Activated naive CD8-positive, alpha-beta T cell (primary cell): Measurements from ENCODE around the gene IKZF2.

Experiments
- H3K27ac Mint-ChIP-seq: one replicate; pipeline ENCODE4 v1.8.0; 2021; ENCODE audit warnings: mixed read lengths
- H3K27me3 Mint-ChIP-seq: one replicate; pipeline ENCODE4 v1.8.0; 2021; ENCODE audit warnings: mixed read lengths
- H3K36me3 Mint-ChIP-seq: one replicate; pipeline ENCODE4 v1.8.0; 2021; ENCODE audit warnings: mixed read lengths
- H3K4me1 Mint-ChIP-seq: one replicate; pipeline ENCODE4 v1.8.0; 2021; ENCODE audit warnings: low read depth, mixed read lengths
- H3K4me3 Mint-ChIP-seq: one replicate; pipeline ENCODE4 v1.8.0; 2021; ENCODE audit warnings: mild to moderate bottlenecking, mixed read lengths
- H3K9me3 Mint-ChIP-seq: one replicate; pipeline ENCODE4 v1.8.0; 2021; ENCODE audit warnings: low read depth, mixed read lengths

Gene IKZF2

DNA sequence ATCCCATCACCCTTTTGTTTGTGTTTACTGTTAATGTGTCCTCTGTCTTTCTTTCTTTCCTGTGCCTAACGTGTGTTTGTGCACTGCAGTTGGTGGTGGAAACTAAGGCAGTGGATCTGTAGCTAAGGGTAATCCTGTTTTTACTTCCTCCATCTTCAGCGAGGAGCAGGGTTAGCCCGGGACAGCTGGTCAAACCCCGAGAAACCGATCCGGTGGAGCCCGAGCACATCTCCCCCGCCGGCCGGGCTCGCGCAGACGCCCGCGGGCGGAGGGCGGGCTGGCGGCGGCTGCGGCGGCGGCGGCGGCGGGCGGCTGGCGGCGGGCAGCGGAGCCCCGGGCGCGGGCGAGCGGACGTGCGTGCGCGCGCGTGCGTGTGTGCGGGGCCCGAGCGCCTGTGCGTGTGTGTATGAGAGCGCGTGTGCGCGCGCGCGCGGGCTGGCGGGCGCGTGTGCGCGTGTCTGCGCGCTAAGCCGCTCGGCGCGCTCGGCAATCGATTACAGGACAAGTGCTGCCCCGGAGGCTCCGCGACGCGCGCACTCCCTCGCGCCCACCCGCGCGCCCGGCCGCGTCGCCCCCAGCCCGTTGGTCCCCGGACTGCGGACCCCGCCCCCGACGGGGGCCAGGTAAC lies at the start of gene IKZF2:
TSS of gene IKZF2 (minus strand) at position 176 of the 628 bp plus-strand sequence. CDS start 2,983 bp downstream, outside the sequence.
- peaks cover 17% of the 10 kb centered on the region for H3K27me3 Mint-ChIP-seq
- peaks cover 46% of the 10 kb centered on the region for H3K4me1 Mint-ChIP-seq
- H3K27ac Mint-ChIP-seq = peak within 1 kb of the TSS; percentile 88
- peak within 1 kb of the TSS; percentile 95 for H3K4me3 Mint-ChIP-seq
- no peaks in the 10 kb centered on the region for H3K36me3 Mint-ChIP-seq
- H3K9me3 Mint-ChIP-seq = no peaks in the 10 kb centered on the region

DNA sequence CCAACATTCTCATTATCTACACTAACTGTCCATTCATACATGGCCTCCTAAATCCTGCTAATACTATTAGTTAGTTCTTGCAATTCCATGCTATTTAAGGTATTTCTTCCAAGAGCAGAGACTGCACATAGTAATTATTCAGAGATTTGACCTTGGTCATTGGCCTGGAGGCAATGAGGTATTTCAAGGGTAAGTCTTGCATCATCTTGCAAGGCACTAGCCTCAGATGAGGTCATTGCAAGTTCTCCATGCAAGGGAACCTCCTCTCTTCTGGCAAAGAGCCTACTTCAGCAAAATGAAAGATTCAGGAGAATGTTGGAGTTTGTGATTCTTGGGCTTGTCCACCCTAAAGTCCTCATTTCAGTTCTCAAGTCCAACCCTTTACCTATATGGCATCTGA lies 48.5 kb upstream of the IKZF2 start:
- Mint-ChIP-seq H3K27ac (no peak overlapping the region), H3K27me3 (no peaks in the 10 kb centered on the region), H3K9me3 (peaks cover 3% of the 10 kb centered on the region), H3K36me3 (no peaks in the 10 kb centered on the region), H3K4me3 (no peak overlapping the region), H3K4me1 (no peaks in the 10 kb centered on the region)

- no peaks in the 10 kb centered on the region for H3K27me3 Mint-ChIP-seq
- no peaks in the 10 kb centered on the region for H3K4me1 Mint-ChIP-seq
- H3K27ac Mint-ChIP-seq = no peak overlapping the region
- H3K9me3 Mint-ChIP-seq = no peaks in the 10 kb centered on the region
- no peak overlapping the region for H3K4me3 Mint-ChIP-seq
- no peaks in the 10 kb centered on the region for H3K36me3 Mint-ChIP-seq
These were observed 37.8 kb upstream of the IKZF2 start for GRCh38 chr2:213189001-213189899.

GRCh38 chr2:213188533-213188867 lies 37.1 kb upstream of the IKZF2 start:
- Mint-ChIP-seq H3K36me3 (no peaks in the 10 kb centered on the region), H3K27ac (no peak overlapping the region), H3K4me1 (no peaks in the 10 kb centered on the region), H3K9me3 (no peaks in the 10 kb centered on the region), H3K27me3 (no peaks in the 10 kb centered on the region), H3K4me3 (no peak overlapping the region)

GRCh38 chr2:213187833-213188532 lies 36.6 kb upstream of the IKZF2 start:
- Mint-ChIP-seq H3K27me3 (no peaks in the 10 kb centered on the region), H3K4me3 (no peak overlapping the region), H3K4me1 (no peaks in the 10 kb centered on the region), H3K9me3 (no peaks in the 10 kb centered on the region), H3K36me3 (no peaks in the 10 kb centered on the region), H3K27ac (no peak overlapping the region)

DNA sequence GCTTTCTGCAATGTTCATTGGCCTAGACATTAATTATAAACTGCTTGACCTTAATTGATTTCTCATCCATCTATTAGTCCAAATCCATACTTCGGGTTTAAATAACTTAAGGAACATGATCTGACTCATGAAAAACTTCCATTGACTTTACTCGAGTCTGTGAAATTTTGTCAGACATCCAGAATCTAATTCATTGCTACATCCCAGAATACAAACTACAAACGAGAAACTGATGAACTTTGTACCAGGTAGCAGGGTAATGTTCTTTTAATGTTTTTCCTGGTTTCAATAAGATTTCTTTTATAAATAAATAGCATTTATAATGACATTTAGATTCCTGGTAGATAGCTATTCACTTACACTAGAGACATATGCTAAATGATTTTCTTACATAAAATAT lies 36.0 kb upstream of the IKZF2 start:
- Mint-ChIP-seq H3K4me3 (no peak overlapping the region), H3K27me3 (no peaks in the 10 kb centered on the region), H3K27ac (no peak overlapping the region), H3K36me3 (no peaks in the 10 kb centered on the region), H3K9me3 (no peaks in the 10 kb centered on the region), H3K4me1 (no peaks in the 10 kb centered on the region)

DNA sequence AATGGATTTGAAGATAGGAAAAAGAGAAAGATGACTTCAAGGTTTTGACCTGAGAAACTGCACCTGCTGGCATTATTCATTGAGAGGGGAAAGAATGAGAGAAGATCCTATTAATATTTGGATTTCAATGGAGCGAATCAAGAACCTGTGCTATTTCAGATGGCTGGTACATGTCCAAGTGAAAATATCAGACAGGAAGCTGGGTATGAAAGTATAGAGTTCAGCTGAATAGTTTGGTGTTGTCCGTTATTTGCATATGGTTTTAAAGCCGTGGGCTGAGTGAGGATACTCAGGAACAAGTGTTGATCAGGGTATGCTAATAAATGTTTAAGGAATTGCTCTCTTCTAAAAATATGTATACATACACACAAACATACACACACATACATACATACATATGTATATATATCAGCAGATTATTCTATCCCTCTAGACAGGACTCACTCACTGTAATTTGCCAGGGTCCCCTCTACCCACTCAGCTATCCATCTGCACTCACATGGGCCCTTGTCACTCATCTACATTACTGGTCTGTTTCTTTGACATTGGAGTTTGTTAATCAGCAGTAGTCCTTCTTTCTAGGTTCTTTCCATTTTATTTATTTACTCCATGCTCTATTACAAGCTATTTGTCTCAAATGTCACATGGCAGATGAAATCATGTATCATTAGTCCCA lies 33.9 kb upstream of the IKZF2 start:
- Mint-ChIP-seq H3K27ac (no peak overlapping the region), H3K4me3 (no peak overlapping the region), H3K4me1 (no peaks in the 10 kb centered on the region), H3K9me3 (no peaks in the 10 kb centered on the region), H3K36me3 (no peaks in the 10 kb centered on the region), H3K27me3 (no peaks in the 10 kb centered on the region)

DNA sequence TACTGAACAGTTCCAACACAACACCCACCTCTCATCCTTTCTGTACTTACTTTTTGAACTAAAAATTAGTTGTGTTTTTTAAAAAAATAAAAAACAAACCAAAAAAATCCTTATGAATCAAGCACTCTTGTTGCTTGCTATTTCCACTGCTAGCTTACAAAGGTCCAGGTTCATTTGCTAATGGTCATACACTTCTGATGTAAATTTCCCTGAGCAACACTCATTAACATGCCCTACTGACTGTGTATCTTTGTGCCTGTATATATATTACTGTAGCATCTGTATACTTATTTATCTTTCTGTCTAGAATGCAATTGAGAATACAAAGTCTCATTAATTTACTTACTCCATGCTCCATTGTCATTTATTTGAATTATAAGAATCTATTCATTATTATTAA lies 30.3 kb upstream of the IKZF2 start:
- no peak overlapping the region for H3K4me3 Mint-ChIP-seq
- H3K4me1 Mint-ChIP-seq = no peaks in the 10 kb centered on the region
- H3K36me3 Mint-ChIP-seq = no peaks in the 10 kb centered on the region
- H3K27me3 Mint-ChIP-seq = no peaks in the 10 kb centered on the region
- no peaks in the 10 kb centered on the region for H3K9me3 Mint-ChIP-seq
- H3K27ac Mint-ChIP-seq = no peak overlapping the region

GRCh38 chr2:213177679-213178078 lies 26.3 kb upstream of the IKZF2 start:
- H3K9me3 Mint-ChIP-seq = no peaks in the 10 kb centered on the region
- H3K27ac Mint-ChIP-seq = no peak overlapping the region
- no peaks in the 10 kb centered on the region for H3K27me3 Mint-ChIP-seq
- H3K4me1 Mint-ChIP-seq = no peaks in the 10 kb centered on the region
- no peak overlapping the region for H3K4me3 Mint-ChIP-seq
- H3K36me3 Mint-ChIP-seq = no peaks in the 10 kb centered on the region

DNA sequence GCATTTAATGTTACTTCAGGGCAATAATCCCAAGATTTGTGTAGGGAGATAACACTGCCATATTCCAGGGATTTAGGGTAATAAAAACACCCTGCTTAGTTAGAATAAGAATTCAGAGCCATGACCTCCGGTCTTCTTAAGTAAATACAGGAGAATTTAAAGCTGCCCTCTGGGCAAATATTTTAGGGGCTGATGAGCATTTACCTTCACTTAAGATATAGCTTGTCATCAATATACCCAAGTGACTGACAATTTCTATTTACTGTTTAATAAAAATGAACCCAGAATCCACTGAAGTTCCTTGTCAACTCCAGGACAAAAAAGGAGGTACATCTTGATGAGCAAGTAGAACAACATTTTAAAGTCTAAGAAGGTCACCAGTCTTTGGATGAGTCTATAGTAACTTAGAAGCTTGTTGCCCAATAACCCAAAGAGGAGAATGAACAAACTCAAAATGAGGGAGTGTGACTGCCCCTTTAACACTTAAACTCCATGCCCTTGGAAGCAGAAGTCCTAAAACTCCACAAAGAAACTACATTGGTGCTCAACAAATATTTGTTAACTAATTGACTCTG lies 24.3 kb upstream of the IKZF2 start:
- H3K27ac Mint-ChIP-seq = no peak overlapping the region
- no peaks in the 10 kb centered on the region for H3K36me3 Mint-ChIP-seq
- no peaks in the 10 kb centered on the region for H3K9me3 Mint-ChIP-seq

DNA sequence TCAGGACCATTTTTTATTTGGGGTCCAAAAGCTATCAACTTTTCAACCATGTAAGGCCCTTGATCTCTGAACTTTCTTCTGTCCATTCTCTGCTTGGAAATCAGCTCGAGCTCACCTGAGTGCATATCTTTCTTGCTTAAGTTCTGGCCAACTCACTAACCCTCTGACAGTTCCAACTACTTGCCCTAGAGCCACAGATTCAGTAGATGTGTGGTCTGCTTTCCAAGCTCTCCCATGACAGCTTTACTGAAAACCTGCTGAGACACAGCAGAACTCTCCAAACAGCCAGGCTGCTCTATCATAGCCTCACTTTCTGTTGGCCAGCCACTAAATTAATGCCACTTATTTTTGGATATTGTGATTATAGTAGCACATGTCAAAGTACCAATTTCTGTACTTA lies 21.2 kb upstream of the IKZF2 start:
- H3K9me3 Mint-ChIP-seq = no peaks in the 10 kb centered on the region
- H3K4me3 Mint-ChIP-seq = no peak overlapping the region
- no peaks in the 10 kb centered on the region for H3K36me3 Mint-ChIP-seq
- no peaks in the 10 kb centered on the region for H3K4me1 Mint-ChIP-seq
- H3K27me3 Mint-ChIP-seq = no peaks in the 10 kb centered on the region
- no peak overlapping the region for H3K27ac Mint-ChIP-seq

More for the DNA sequence above, 24.3 kb upstream of the IKZF2 start:
- Mint-ChIP-seq H3K4me1 (no peaks in the 10 kb centered on the region), H3K27me3 (no peaks in the 10 kb centered on the region), H3K4me3 (no peak overlapping the region)

DNA sequence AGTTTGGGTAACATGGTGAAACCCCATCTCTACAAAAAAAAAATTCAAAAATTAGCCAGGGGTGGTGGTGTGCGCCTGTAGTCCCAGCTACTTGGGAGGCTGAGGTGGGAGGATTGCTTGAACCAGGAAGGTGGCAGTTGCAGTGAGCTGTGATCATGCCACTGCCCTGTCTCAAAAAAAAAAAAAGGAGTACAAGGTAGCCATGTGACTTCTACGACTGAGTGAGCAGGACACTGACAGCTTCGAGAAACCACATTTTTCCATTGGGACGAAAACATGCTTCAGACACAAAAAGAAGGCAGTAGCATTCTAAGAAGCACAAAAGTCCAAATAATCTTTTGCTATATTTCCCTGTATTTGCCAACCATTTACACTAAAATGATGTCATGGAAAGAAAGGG lies 19.7 kb upstream of the IKZF2 start:
- Mint-ChIP-seq H3K4me3 (no peak overlapping the region), H3K4me1 (no peaks in the 10 kb centered on the region), H3K27me3 (no peaks in the 10 kb centered on the region), H3K9me3 (no peaks in the 10 kb centered on the region), H3K27ac (no peak overlapping the region), H3K36me3 (no peaks in the 10 kb centered on the region)

DNA sequence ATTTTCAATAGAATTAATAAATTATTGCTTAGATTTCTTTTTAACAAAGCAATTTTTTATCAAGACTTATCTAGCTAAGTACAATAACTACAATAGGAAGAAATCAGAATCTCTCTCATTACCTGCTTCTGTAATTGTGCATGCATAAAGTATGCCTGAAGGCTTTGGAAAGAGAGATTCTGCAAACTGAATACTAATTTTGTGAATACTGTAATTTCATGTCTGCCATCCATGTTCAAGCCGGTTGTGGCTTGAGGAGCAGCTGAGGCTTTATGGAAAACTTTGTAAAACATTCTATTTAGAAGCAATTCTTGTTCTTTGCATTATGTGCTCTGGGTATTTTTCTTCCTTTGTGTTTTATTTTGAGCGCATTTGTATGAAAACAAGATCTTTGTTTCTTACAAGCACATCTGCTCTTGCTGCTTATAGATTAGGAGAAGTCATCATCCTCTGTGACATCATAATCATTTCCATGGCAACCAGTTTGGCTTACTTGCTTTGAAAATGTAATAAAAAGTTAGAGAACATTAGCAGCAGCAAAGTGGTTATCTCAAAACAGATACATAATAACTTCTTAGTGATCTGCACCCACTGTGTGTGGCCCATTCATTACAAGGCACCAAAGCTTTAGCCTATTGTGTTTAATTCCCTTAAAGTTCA lies 16.0 kb upstream of the IKZF2 start:
- Mint-ChIP-seq H3K27ac (no peak overlapping the region), H3K4me1 (no peaks in the 10 kb centered on the region), H3K9me3 (no peaks in the 10 kb centered on the region), H3K4me3 (no peak overlapping the region), H3K27me3 (no peaks in the 10 kb centered on the region), H3K36me3 (no peaks in the 10 kb centered on the region)

DNA sequence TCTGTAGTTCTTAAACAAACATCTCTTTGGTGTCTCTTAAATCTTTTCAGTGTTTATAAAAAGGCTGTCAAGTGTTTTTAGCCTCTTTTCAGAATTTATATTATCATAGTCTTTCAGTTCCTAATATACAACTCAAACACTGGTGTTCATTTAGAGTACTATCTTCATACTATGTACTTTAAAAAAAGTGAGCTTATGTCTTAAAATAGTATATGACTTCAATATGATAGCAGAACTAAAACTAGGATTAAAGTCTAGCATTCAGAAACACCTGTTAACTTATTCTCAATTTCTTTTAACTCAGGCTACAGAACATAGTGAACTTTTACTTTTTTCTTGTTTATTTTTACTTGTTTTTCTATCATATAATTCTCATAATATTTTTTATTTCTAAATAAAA lies 14.7 kb upstream of the IKZF2 start:
- Mint-ChIP-seq H3K4me3 (no peak overlapping the region), H3K4me1 (no peaks in the 10 kb centered on the region), H3K27ac (no peak overlapping the region), H3K36me3 (no peaks in the 10 kb centered on the region), H3K27me3 (no peaks in the 10 kb centered on the region), H3K9me3 (no peaks in the 10 kb centered on the region)
